GM18951 (cell line): ENCODE data around the gene EZH2.

Experiments used
- POLR2A ChIP-seq: IDR thresholded peaks from 4 replicates; pipeline ENCODE4 v1.6.1; 2011; ENCODE audit warnings: mild to moderate bottlenecking; ENCODE audit not compliant: insufficient read length, insufficient read depth; ENCODE audit errors: extremely low read depth
- in situ Hi-C: fragments of 300-500 bp; cut with MboI; formaldehyde crosslinking; loops from one replicate; pipeline ENCODE4 v1.12.0; 2022; ENCODE audit warnings: low sequenced_read_pairs, mixed read lengths, inconsistent platforms; ENCODE audit not compliant: unreplicated experiment

Gene EZH2

DNA sequence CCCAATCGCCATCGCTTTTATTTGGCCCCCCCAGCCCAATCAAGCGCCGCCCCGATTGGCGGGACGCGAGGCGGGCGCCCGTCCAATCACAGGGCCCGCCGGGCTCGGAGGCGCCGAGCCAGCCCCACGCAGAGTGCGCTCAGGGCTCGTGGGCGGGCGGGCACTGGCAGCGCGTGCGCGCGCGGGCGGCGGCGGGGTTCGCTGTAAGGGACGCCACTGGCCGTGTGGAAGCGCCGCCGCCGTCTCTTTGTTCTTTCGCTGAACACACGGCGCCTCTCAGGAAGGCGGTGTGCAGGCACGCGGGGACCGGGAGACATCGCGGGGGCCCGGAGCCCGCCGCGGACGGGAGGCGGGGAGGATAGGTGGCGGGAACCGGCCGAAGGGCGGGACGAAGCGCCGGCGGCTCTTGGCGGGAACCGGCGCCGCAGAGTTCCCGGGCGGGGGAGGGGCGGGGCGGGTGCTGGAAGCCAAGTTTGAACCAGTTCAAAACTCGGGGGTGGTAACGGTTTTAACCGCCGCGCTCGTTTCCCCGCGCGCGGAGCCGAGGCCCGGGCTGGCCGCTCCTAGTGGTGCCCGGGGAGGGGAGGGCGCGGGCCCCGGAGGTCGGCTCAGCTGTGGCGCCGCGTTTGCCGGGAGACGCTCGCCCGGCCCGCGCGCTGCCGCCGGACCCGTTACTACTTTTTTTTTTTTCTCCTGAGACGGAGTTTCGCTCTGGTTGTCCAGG is 370 bp upstream of the EZH2 start:
- in situ Hi-C loops, result no loop called here
- TF ChIP-seq POLR2A, result peak; percentile 84

DNA sequence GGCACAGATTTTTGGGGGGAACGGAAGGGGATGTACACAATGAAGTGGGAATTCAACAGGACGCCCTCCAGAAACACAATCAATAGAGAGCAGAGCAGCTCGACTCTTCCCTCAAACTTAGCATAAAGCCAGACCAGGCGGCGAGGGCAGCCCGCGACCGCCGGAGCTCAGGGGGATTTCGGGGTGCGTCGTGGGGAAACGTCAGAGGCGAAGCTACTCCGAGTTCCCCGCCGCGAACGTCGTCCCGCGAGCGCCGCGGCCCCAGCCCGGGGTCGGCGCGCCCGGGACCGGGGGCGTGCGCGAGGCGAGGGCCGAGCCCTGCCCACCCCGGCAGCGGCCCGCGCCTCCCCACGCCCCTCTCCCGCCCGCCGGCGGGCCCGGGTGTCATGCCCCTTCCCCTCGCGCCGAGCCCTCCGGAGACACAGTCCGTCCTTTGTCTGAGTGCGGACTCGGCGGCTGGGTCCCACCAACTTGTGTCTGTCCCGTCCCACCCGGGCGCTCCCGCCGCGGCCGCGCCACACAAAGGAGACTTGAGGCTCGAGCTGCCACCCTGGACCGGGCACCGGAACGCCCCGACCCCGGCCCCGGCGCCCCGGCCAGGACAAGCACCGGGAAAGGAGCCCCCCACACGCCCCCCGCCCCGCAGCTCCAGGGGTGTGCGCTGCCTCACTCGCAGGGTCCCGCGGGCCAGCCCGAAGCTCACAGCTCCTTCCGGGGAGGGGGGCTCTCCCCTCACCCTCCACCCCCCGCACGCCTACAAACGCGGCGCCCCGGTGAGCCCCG is 634 bp downstream of the EZH2 start:
- no peak for TF ChIP-seq POLR2A
- in situ Hi-C loops, result no loop called here

DNA sequence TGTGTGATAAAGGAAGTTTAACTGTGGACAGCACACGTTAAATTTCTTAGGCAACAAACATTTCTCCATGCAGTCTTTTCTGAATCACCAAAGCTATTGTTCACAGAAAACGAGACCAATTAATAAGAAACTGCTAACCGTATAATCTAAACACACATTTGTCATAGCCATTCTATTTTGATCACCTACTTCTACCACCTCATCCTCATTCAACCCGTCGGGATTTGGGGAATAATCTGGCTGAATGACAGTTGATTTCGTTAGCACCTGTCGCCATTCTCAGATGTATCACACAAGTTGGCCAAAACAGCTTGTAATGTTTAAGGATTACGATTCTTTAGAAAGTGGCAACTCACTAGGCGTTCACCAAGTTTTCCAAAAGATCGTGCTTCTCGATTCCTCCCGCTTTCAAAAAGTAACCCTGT is 1.2 kb downstream of the EZH2 start:
- in situ Hi-C loops, result no loop called here
- TF ChIP-seq POLR2A, result no peak

- in situ Hi-C loops, result no loop called here
- no peak for TF ChIP-seq POLR2A
These were observed 1.9 kb downstream of the EZH2 start for GRCh38 chr7:148882192-148882591.

DNA sequence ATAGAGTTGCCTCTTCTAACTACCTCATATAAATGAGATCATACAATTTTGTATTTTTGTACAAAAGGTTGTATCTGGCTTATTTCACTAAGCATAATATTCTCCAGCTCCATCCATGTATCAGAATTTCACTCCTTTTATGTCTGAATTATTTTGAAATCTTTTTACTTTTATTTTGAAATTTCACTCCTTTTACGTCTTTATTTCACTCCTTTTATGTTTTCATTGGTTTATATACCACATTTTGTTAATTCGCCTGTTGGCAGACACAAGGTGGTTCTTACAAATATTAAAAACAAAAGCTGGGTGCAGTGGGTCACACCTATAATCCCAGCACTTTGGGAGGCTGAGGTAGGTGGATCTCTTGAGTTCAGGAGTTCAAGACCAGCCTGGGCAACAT is 5.8 kb downstream of the EZH2 start:
- in situ Hi-C loops, result no loop called here
- no peak for TF ChIP-seq POLR2A

DNA sequence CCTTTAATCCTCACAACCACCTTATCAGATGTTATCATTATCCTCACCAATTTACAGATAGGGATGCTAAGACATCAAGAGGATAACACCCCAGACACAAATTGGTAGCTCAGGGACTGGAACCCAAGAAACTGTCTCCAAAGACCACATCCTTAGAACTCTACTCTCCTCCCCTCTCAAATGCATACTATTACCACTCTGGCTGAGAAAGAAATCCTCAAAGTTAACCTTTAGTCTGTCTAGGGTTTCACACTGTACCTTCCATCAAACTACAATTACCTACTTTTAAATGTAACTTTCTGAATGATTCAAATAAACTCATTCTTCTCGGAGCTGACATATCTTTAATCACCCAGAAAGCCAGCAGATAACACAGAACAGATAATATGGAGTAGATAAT is 6.6 kb downstream of the EZH2 start:
- in situ Hi-C loops, result no loop called here
- TF ChIP-seq POLR2A, result no peak

- in situ Hi-C loops, result no loop called here
- no peak for TF ChIP-seq POLR2A
These were observed 11.9 kb downstream of the EZH2 start for GRCh38 chr7:148872188-148872587.

- in situ Hi-C loops, result no loop called here
- no peak for TF ChIP-seq POLR2A
These were observed 12.5 kb downstream of the EZH2 start for GRCh38 chr7:148871551-148871950.

- no peak for TF ChIP-seq POLR2A
- in situ Hi-C loops, result no loop called here
These were observed 13.1 kb downstream of the EZH2 start for GRCh38 chr7:148871030-148871429.

DNA sequence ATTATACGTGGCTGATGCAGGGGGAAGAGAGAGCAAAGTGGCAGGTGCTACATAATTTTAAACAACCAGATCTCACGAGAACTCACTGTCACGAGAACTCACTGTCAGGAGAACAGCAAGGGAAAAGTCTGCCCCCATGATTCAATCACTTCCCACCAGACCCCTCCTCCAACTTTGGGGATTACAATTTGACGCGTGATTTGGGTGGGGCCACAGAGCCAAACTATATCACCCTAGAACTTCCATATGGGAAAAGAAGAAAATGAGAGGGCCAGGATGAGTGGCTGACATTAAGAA is 15.8 kb downstream of the EZH2 start:
- TF ChIP-seq POLR2A, result no peak
- in situ Hi-C loops, result no loop called here

DNA sequence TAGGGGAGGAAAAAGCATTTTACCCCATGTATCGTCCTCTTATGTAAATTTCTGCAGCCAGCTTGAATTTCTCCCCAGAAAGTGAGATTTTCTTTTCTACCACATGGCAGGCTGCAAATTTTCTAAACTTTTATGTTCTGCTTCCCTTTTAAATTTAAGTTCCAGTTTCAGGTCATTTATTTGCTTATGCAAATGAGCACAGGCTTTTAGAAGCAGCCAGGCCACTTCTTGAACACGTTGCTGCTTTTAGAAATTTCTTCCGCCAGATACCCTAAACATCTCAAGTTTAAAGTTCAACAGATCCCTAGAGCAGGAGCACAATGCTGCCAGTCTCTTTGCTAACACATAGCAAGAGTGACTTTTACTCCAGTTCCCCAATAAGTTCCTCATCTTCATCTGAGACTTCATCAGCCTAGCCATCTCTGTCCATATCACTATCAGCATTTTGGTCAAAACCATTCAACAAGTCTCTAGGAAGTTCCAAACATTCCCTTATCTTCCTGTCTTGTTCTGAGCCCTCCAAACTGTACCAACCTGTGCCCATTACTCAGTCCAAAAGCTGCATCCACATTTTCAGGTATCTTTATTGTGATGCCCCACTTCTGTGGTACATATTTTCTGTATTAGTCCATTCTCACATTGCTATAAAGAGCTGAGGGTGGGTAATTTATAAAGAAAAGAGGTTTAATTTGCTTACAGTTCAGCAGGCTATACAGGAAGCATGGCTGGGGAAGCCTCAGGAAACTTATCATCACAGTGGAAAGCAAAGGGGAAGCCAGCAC is 16.3 kb downstream of the EZH2 start:
- in situ Hi-C loops, result no loop called here
- no peak for TF ChIP-seq POLR2A

DNA sequence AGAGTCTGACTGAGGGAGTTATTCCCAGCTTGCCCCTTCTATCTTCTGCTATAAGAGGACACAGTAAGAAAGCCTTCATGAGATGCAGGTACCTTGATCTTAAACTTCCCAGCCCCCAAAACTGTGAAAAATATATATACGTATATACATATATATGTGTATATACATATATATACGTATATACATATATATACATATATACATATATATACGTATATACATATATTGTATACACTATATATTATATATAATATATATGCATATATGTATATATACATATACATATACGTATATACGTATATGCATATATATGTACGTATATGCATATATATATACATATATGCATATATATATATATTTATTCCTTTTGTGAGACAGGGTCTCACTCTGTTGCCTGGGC is 17.7 kb downstream of the EZH2 start:
- in situ Hi-C loops, result no loop called here
- no peak for TF ChIP-seq POLR2A

DNA sequence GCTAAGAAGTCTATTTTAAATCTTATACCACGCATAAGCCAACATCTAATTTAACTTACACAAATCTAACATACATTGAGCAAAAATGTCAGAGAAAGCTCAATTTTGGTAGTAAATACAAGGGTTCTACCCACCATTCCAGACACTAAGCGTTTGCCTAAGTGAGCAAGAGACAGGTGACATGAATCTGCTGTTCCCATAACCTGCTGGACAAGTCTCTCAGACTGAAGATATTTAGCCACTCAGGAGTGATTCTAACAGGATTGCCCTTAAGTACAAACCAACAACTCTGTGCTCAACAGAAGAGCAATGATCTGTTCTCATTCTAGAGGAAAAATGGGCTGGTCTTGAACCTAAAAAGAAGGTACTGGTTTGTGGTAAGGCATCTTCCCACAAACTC is 18.8 kb downstream of the EZH2 start:
- TF ChIP-seq POLR2A, result no peak
- in situ Hi-C loops, result no loop called here

GRCh38 chr7:148863324-148863723 is 20.8 kb downstream of the EZH2 start:
- TF ChIP-seq POLR2A, result no peak
- in situ Hi-C loops, result no loop called here

GRCh38 chr7:148862481-148862880 is 21.6 kb downstream of the EZH2 start:
- TF ChIP-seq POLR2A, result no peak

More at GRCh38 chr7:148862481-148862880, 21.6 kb downstream of the EZH2 start:
- in situ Hi-C loops, result no loop called here
